Nucleus accumbens (tissue), 56 donors: ENCODE results near the gene SAMD14.

ENCODE experiments used
- DNase-seq, 56 donors: peaks; one replicate each; lab custom pipeline; 2025; lab: John Stamatoyannopoulos, UW

Gene SAMD14

DNA sequence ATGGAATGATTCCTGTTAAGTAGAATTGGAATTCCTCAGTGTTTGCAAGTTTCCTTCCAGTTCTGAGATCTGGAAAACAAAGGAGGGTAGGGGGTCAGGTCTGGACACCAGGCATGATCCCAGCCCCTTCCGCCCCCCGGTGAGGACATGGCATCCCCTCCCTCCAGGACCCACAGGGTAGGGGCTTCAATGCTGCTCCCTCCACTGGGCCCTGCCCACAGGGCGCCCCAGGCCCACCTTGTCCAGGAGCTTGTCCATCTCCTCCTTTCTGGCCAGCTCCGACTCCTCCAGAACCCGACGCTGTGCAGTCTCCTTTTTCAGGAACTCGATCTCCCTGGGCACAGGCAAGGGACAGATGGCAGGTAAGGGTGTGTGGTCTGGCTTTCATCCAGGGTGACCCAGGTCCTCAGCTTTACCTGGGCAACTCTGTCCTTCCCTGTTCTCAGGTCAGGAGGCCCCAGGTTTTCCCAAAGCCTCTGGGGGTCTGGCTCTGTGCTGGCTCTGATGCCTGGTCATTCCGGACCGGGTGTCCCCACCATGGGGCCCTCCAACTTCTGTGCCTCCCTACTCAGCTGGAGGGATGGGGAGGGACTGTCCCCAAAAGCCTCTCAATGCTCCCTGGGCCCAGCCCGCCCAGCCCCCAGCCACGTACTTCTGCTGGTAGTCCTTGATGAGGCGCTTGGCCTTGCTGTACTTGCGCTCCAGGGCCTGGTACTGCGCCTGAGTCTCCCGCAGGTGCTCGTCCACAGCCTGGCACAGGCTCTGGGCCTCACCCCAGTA, 5.5 kb upstream of the SAMD14 start:
- DNase-seq, result no peak

DNA sequence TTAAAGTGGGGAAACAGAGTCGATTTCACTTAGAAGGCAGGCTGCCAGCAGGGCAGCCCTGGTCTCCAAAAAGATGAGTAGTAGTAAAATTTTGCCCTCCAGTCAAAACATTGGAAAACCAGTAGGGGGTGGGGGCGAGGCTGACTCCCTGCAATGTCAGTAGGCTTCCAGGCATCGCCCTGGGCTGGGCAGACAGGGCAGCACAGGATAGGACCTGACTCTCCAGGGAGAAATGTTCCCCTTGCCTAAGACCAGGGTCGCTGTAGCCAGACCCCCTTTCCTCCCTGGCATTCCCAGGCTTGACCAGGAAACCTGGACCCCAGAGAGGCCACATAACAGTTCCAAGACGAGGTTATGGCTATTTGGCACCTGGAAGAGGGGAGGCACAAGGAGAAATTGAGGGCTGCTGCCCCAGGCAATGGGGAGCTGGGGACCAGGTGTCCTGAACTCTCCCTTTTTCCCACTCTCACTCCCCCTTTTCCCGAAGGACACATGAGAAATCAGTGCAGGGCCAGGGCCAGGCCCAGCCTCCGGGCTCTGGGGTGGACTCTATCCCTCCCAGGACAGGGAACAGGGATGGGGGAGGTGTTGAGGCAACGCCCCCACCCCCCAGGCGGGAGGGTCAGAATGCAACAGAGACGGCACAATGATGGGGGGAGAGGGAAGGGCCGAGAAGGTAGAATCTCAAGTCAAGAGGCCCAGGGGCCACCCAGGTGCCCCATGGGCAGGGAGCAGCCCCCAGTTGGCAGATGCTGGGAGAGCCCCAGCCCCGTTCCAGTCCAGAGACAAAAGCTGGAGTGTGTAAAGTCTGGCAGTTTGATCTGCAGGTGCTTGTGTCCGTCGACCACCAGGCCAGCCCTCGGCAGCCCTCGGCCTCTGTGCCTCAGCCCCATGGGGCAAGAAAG, 4.5 kb upstream of the SAMD14 start:
- no peak for DNase-seq

DNA sequence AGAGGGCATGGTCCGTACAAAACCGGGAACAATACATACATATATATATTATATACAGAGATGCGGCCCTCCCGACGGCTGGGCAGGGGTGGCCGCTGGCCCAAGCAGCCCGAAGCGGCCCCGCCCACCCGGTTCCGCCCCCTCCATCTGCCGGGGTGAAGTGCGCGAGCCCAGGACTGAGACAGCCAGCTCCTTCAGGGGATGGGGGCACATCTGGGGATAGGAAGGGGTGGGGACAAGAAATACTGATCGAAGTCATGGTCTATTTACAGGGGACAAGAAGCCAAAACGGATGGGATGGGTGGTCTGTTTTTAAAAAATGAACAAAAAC, 3.8 kb upstream of the SAMD14 start:
- DNase-seq, result no peak

DNA sequence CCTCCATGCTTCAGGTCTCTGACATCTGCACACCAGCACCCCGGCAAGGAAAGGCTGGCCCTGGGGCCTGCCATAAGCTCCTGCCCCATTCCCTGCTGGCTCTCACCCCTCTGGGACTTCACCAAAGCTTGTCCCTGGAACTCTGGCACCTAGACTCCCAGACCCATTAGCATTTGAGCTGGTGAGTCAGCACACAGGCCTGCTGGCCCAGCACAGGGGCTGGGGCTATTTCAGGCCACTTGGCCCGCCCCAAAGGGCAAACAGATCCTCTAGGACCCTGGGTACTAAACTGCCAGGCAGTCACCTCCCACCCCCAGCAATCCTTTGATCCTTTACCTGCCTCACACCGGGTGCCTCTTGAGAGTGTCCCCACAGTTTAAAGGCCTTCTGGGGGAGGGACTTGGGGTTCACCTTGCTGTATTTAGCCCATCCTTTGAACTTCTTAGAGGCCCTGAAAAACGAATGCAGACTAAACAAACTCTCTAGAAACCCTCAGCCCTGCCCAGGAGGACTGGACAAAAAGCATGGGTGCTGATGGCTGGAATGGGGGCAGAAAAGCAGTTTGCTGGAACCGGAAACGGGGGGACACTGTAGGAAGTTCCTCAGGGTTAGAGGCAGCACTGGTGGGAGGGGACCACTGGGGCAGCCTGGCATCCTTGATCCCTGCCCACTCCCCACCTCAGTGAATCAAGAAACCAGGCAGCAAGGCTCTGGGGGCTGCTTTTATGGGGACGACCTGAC, 3.2 kb upstream of the SAMD14 start:
- peak in 8 of 56 donors; percentile 15 to 46 (median 30) for DNase-seq

DNA sequence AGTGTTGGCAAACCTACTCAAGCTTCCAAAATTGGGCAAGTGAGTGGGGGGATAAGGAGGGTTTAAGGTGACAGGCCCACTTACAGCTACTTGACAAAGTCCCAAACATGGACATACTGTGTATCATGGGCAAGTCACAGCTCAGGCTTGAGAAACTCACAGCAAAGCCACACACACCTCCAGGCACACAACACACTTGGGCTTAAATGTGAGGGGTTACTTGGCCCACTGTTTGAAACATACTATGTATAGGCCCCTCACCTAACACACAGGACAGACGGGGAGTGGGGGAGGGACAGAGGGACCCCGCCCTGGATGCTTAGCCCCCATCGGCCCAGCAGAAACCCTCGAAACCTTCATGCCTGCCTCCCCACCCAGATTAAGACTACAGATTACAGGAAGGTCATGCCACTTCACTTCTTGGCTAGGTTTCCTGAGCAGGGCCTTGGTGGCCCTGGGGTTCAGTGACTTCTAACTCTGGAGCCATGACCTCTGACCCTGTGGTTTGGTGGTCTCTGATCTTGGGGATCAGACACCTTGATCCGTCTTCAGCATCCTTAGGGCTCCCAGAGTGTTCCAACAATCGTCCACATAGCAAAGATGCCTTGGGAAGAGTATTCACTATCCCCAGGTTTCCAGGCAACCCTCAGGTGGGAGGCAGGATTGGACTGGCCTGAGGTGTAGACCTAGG, 2.3 kb upstream of the SAMD14 start:
- DNase-seq, result no peak

DNA sequence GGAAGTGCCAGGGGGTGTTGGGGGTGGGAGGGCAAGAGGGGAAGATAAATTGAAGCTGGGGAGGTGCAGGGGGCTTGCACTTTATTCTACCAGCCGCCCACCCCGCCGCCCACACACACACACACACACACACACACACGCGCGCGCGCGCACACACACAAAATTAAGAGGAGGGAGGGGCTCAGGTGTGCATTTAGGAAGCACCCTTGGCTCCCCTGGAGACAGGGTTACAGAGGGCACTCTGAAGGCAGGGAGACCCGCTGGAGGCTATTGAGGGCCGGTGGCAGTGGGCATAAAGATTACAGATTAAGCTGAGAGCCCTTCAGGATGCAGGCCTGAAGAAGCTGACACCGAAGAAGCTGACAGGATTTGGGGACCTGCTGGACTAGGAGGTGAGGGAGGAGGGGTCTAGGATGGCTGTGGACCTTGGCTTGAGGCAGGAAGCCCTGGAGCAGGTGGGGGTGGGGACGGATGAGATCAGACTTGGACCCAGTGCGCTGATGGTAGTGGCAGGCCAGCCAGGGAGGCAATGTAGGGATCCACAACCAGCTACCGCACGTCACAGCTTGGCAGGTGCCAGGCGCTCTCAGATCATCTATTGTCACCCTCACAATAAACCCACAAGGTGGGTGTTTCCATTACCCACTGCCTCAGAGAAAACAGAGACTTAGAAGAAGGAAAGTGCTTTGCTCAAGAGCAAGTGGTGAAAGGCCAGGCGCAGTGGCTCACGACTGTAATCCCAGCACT, 772 bp upstream of the SAMD14 start:
- DNase-seq, result peak in 3 of 56 donors; percentile 19 to 46 (median 20)

DNA sequence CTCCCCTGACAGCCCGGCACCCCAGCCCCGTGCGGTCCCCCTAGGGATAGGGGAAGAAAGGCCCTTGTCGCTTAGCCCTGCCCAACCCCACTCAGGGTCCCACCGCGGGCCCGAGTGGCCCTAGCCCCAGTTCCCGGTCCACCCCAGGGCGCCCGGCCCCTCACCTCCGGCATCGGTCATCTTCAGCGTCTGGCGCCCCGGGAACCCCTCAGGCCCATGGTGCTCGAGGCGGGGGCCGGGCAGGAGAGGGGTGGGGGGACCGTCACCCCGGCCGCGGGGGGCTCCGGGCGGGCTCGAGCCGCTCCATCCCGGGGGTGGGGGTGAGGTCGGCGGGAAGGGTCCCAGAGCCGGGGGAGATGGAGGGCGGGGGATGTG, 620 bp downstream of the SAMD14 start:
- peak in 1 of 56 donors; percentile 40 for DNase-seq

DNA sequence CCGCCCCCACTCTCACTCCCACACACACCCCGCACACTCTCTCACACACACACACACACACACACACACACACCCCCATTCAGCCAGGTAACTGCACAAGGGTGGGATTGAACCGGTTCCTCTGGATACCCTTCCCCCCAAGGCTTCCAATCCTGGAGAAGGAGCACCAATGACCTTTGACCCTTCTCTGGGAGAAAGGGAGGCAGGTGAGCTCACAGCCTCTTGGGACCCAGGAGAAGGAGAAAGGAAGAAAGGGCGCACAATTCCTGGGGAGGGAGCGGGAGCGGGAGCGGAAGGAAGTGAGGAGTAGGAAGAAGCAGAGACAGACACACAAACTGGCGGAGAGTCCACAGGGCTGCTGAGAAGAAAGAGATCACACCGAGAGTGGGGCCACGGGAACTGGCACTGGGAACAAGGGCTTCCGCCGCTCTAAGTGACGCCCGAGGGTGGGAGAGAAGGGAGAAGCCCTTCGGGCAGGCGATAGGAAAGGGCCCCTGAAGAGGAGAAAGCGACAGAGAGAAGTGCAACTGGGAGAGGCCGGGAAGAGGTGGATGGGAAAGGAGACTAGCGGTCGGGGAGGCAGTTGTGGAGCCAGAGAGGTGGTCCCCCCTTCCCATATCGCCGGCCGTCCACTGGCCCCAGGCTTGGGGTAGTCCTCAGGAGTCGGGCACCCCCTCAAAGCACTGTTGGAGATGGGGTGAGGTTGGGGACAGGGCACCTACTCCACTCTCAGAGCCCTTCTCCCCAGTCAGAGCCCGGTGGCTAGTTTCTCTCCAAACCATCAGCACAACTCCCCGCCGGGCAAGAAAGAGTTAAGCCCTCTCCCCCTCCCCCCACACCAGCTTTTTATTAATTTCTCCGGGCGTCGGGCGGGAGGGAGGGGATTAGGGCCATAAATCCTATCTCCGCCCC, 1.3 kb downstream of the SAMD14 start:
- DNase-seq, result peak in 9 of 56 donors; percentile 15 to 42 (median 24)

DNA sequence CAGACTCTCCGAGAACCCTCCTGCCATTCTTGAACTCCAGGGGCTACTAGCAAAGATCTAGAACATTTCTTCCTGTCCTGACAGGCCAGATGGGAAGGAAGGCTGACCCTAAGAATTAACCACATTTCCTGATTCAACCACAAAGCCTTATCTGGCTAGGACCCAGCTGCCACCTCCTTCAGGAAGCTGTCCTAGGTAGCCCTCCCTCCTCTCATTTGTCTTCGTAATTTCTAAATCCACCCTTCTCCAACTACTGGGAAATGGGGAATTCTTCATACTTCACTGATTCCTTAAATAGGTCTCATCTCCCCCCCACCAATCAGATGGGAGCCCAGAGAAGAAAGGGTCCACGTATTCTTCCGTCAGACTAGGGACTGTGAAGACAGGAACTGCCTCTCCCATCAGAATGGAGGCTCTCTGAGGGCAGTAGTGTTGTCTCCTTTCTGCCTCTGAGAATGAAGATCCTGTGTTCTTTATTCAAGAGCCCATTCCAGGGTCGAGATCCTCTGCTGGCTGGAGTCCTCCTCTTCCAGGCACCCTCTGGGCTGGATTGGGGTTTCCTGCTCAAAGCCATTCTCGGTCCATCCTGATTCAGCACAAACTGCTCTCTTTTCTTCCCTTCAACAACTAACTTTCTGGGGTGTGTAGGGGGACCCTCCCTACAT, 2.1 kb downstream of the SAMD14 start:
- DNase-seq, result no peak

DNA sequence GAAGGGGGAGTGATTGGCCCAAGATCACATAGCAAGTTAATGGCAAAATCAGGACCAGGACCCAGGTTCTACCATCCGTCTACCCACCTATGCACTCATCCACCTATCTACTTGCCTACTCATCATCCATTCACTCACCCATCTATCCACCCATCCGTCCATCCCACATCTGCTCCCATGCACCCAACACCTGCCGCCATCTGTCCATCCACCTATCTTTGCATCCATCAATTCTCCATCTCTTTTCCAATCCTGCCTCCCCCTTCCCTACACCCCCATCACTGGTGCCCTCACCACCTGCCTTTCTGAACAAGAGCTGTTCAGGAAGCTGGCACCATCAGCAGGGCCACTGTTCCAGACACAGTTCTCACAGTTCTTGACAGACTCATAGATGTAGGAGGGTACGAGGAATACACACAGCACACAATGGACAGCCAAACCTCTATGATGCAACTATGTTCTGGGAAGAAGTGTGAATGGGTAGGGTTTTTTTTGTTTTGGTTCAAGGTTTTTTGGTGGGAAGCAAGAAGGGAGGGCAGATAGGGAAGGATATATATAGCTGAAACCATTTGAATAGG, 4.5 kb downstream of the SAMD14 start:
- no peak for DNase-seq

DNA sequence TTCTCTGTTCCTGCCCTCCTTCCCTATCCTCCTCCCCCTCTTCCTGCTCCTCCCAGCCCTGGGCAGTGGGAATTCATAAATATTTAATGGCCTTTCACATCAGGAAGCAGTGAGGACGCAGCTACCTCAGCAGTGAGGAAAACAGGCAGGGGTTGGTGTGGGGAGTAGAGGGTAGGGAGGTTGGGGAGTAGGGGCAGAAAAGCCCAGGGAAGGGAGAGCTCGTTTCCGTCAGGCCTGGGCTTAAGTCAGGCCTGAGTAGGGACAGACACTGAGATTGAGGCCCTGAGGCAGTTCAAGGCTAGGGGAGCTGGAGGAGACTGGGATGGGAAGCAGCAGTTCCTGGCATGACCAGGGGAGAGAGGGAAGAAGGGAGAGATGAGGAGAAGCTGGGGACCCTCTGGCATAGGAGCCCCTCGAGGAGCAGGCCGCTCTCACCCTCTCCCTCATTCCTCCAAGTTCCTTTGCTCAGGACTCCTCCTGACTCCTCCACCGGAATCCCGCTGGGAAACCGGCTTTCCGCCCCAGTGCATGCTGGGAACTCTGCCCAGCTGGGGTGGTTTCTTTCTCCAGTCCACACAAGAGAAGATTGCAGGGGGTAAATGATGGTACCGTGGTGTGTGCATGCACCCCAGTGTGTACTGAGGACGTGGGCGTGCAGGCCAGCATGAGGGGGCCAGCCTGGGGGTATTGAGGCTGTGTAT, 6.2 kb downstream of the SAMD14 start:
- peak in 7 of 56 donors; percentile 6 to 40 (median 12) for DNase-seq

DNA sequence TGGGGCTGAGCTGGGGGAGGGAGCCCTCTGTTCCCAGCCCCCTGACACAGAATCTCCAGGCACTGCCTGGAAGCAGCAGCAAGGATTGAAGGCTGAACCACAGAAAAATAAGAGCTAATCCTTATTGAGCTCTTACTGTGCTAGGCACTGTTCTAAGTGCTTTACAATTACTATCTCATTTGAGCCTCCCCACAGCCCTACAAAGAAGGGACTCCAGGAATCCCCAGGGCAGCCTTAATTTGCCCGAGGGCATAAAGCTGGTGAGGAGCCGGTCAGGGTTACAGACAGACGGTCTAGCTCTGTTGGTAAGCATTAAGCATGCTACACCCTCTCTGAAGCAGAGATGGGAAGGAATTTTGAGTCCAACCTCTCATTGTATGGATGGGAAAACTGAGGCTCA, 7.0 kb downstream of the SAMD14 start:
- no peak for DNase-seq

DNA sequence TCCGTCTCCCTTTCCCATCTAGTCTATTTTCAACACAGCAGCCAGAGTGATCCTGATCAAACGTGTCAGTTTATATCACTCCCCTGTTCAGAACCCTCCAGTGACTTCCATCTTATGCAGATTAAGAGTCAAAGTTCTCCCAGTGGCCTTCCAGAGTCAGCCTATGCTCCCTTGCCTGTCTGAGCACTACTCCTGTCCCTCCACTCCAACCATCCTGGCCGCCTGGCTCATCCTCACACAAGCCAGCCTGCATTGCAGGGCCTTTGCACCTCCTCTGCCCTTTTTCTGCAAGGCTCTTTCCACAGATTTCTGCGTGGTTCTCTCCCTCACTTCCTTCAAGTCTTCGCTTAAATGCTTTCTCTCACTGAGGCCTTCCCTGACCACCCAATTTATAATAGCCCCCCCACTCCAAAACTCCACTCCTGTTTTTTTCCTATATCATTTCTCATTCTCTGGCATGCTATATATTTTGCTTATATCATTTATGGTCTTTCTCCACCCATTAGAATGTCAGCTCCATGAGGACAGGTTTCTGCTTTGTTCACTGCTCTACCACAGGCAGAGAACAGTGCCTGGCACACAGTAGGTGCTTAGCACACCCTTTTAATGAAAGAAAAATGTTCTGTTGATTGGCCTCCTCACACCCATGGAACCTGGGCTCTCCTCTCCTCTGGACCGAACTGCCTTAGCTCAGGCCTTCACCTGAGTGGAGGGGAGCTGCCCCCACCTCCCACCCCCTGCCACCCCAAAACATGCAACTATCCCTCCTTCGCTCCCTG, 9.3 kb downstream of the SAMD14 start:
- no peak for DNase-seq

DNA sequence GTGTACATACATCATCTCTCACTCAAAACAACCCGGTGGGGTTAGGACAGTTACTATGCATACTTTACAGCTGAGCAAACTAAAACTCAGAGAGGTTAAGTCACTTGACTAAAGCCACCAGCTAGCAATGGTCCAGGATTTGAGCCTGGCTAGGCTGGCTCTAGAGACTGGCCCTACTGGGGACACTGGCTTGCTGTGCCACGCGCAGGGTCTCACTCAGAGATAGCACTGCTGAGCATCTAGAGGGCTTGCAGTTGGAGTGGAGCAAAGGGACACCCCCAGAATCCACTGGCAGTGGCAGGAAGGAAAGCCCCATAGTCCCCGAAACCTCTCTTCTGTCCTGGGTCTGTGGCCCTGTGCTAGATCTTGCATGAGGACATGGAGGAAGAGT, 11.1 kb downstream of the SAMD14 start:
- no peak for DNase-seq

DNA sequence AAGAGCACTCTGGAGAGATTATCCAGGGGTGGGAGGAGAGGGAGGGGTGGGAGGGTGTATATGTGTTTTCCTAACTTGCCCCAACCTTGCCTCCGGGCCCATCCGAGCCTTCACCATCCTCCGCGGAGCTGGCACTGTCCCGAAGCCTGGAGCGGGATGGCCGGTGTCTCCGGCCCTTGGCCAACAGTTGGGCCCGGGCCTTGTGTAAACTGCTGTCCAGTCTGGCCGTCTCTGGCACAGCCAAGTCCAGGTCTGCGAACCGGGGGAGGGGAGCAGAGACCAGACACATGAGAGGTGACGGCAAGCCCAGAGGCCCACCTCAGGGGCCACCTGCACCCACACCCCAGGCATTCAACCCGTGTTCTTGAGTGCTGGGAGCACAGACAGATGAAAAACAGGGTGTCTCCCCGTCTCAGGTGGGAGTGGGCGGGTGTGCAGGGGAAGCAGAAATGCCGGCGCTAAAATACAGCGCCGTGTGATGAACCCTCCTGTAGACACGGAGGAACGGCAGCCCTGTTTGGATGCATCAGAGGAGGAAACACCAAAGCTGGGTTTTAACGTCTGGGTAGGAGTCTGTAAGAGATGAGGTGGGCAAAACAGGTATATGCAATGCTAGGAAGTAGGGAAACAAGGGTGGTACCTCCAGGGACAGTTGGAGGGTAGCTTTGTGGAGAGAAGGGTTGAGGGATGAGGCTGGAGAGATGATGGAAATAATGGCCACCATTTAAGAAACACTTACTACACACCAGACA, 11.7 kb downstream of the SAMD14 start:
- DNase-seq, result peak in 13 of 56 donors; percentile 16 to 69 (median 29)
